HepG2 (cell line): ENCODE data around the gene ZFPM1. TPM values are rescaled to one million over a fixed set of nuclear protein-coding genes. Genes with fewer than 3 reads are reported as not detected.

ENCODE experiments used
- HDAC1 ChIP-seq: sonication (generic); formaldehyde crosslinking; IDR thresholded peaks from 2 replicates; pipeline ENCODE4 v1.5.1; 2020; ENCODE audit warnings: mild to moderate bottlenecking, missing genetic modification reagents
- NFAT5 ChIP-seq: sonication (generic); formaldehyde crosslinking; IDR thresholded peaks from 2 replicates; pipeline ENCODE4 v1.4.0; 2020; ENCODE audit warnings: missing genetic modification reagents
- TOPORS ChIP-seq: sonication (generic); formaldehyde crosslinking; IDR thresholded peaks from 2 replicates; pipeline ENCODE4 v1.8.0; 2023; ENCODE audit warnings: mild to moderate bottlenecking, missing genetic modification reagents
- ZBTB43 ChIP-seq: sonication (generic); formaldehyde crosslinking; conservative IDR thresholded peaks from 2 replicates; pipeline ENCODE4 v1.4.0; 2020; ENCODE audit warnings: missing genetic modification reagents
- ZFP36 ChIP-seq: fragments of 150-350 bp; IDR thresholded peaks from 2 replicates; pipeline ENCODE4 v1.6.1; 2018; ENCODE audit warnings: borderline replicate concordance, low read length, low read depth; ENCODE audit not compliant: partially characterized antibody
- ZMYM4 ChIP-seq: sonication (generic); formaldehyde crosslinking; IDR thresholded peaks from 2 replicates; pipeline ENCODE4 v1.8.1; 2023; ENCODE audit warnings: mild to moderate bottlenecking, missing genetic modification reagents
- ZNF281 ChIP-seq: sonication (generic); formaldehyde crosslinking; IDR thresholded peaks from 2 replicates; pipeline ENCODE4 v1.4.0; 2020; ENCODE audit warnings: missing genetic modification reagents, borderline replicate concordance
- ZNF337 ChIP-seq: sonication (generic); formaldehyde crosslinking; IDR thresholded peaks from 2 replicates; pipeline ENCODE4 v1.5.1; 2020; ENCODE audit warnings: missing genetic modification reagents, low read depth, mild to moderate bottlenecking, borderline replicate concordance
- ZNF777 ChIP-seq: sonication (generic); formaldehyde crosslinking; IDR thresholded peaks from 2 replicates; pipeline ENCODE4 v1.4.0; 2020; ENCODE audit warnings: missing genetic modification reagents
- polyA plus RNA-seq, 8 experiments: library from polyadenylated mRNA; depleted of rRNA in 3 of 8; stranded (reverse) in 7 of 8; unstranded in 1 of 8; fragments of >200 nt; fragmentation: Illumina TruSeq in 4 of 8; extraction: Trizol in 4 of 8; gene quantifications; 2 replicates each; pipeline versions ENCODE4 v1.2.1 to v1.2.3, GENCODE V29; 2011 to 2016; ENCODE audit warnings: low read depth in 4 of 8, missing spikeins in 1 of 8, mixed read lengths in 1 of 8; ENCODE audit not compliant: insufficient read depth in 1 of 8
- total RNA-seq, 5 experiments: library from RNA; depleted of rRNA; stranded (reverse); fragments of >200 nt; fragmentation: Illumina TruSeq; extraction: Trizol; gene quantifications; 2 replicates each; pipeline ENCODE4 v1.2.3, GENCODE V29; 2016; ENCODE audit warnings: low read depth in 1 of 5

The ZFPM1 gene
- total and polyA plus RNA-seq, 2 of the 13 experiments (the other 11 are each of a cell fraction or from before 2014, with no cell fraction given) = 1.3 to 3.8 TPM

- TF ChIP-seq HDAC1 = no peak; the same call in 1 of the 2 replicates
- TF ChIP-seq ZFP36 = no peak
- no peak for TF ChIP-seq ZMYM4
- TF ChIP-seq ZBTB43 = 0 out of 2 replicates have a peak, but pooled peaks have one; percentile 29
- 0 out of 2 replicates have a peak, but pooled peaks have one; percentile 5 for TF ChIP-seq ZNF777 (CRISPR knock-in tag)
- TF ChIP-seq ZNF281 = peak; percentile 60; the same call in 1 of the 2 replicates
- TF ChIP-seq TOPORS = no peak
- no peak for TF ChIP-seq NFAT5 (CRISPR knock-in tag)
- TF ChIP-seq ZNF337 (CRISPR knock-in tag) = 0 out of 2 replicates have a peak, but pooled peaks have one; percentile 16
- TF ChIP-seq, all 625 proteins: peak for 40
Measured at GRCh38 chr16:88508376-88508867, 55.3 kb downstream of the ZFPM1 start (continued).
